KMS-11 (cell line): ENCODE results near the gene KIAA0513.
A peak's percentile ranks its signal among the peaks of the same experiment; 100 is the strongest.
"Not testable (repeated sequence)": the region's sequence is repeated elsewhere in the genome, so short reads cannot be mapped to it uniquely, and the experiment has no call there.

Experiments used
- H2AFZ ChIP-seq: fragments of 200-600 bp; sonication (generic); 2 replicates; pipeline ENCODE4 v1.6.1; 2016; ENCODE audit warnings: antibody characterized with exemption, mixed run types, low read depth
- H3K27ac ChIP-seq: fragments of 200-600 bp; sonication (generic); 2 replicates; pipeline ENCODE4 v1.6.1; 2016; ENCODE audit warnings: mild to moderate bottlenecking, mixed run types
- H3K27me3 ChIP-seq: fragments of 200-600 bp; sonication (generic); 2 replicates; pipeline ENCODE4 v1.6.1; 2017; ENCODE audit warnings: mild to moderate bottlenecking, low read depth, mixed run types, moderate library complexity; ENCODE audit not compliant: insufficient read depth
- H3K36me3 ChIP-seq: fragments of 200-600 bp; sonication (generic); 2 replicates; pipeline ENCODE4 v1.6.1; 2017; ENCODE audit warnings: mild to moderate bottlenecking, mixed run types; ENCODE audit not compliant: insufficient read depth
- H3K4me1 ChIP-seq: fragments of 200-600 bp; sonication (generic); 2 replicates; pipeline ENCODE4 v1.6.1; 2016; ENCODE audit warnings: mild to moderate bottlenecking, low read depth, mixed run types; ENCODE audit not compliant: poor library complexity, severe bottlenecking
- H3K4me2 ChIP-seq: fragments of 200-600 bp; sonication (generic); 2 replicates; pipeline ENCODE4 v1.7.0; 2016; ENCODE audit warnings: mild to moderate bottlenecking, mixed run types
- H3K4me3 ChIP-seq: fragments of 200-600 bp; sonication (generic); IDR thresholded peaks from 2 replicates; pipeline ENCODE4 v1.6.1; 2017; ENCODE audit warnings: low read depth, low read length, mixed read lengths; ENCODE audit not compliant: insufficient read depth
- H3K79me2 ChIP-seq: fragments of 200-600 bp; sonication (generic); 2 replicates; pipeline ENCODE4 v1.6.1; 2016; ENCODE audit warnings: low read depth, mixed run types; ENCODE audit not compliant: insufficient read depth
- H3K9ac ChIP-seq: fragments of 200-600 bp; sonication (generic); 2 replicates; pipeline ENCODE4 v1.6.1; 2016; ENCODE audit warnings: mild to moderate bottlenecking, mixed run types
- H4K20me1 ChIP-seq: fragments of 200-600 bp; sonication (generic); 2 replicates; pipeline ENCODE4 v1.6.1; 2016; ENCODE audit warnings: mild to moderate bottlenecking, mixed run types; ENCODE audit not compliant: insufficient read depth
- CTCF ChIP-seq: fragments of 200-600 bp; sonication (generic); conservative IDR thresholded peaks from 2 replicates; pipeline ENCODE4 v1.6.1; 2017; ENCODE audit warnings: low read depth, mild to moderate bottlenecking, antibody characterized with exemption, low read length, moderate library complexity, mixed read lengths

The KIAA0513 gene

GRCh38 chr16:85028685-85029407 is 1.3 kb downstream of the KIAA0513 start:
- H3K27ac ChIP-seq: peak overlapping the region; percentile 34; the same call in 1 of the 2 replicates
- H2AFZ ChIP-seq: peak overlapping the region; percentile 64; the same call in 1 of the 2 replicates
- no peaks in the 10 kb centered on the region for H3K27me3 ChIP-seq
- peak overlapping the region; percentile 41; the same call in 1 of the 2 replicates for H3K9ac ChIP-seq
- no peak overlapping the region for H3K4me3 ChIP-seq
- H3K4me1 ChIP-seq: peaks cover 43% of the 10 kb centered on the region
- H3K79me2 ChIP-seq: no peaks in the 10 kb centered on the region
- peak overlapping the region; percentile 96 for H3K4me2 ChIP-seq
- H3K36me3 ChIP-seq: no peaks in the 10 kb centered on the region
- TF ChIP-seq CTCF: no peak
- H4K20me1 ChIP-seq: no peaks in the 10 kb centered on the region

- Histone ChIP-seq H3K27ac (peak overlapping the region; percentile 34; the same call in 1 of the 2 replicates), H4K20me1 (no peaks in the 10 kb centered on the region), H2AFZ (peak overlapping the region; percentile 49; the same call in 1 of the 2 replicates), H3K9ac (peak overlapping the region; percentile 32; the same call in 1 of the 2 replicates), H3K27me3 (no peaks in the 10 kb centered on the region), H3K4me3 (no peak overlapping the region), H3K36me3 (no peaks in the 10 kb centered on the region), H3K4me1 (peaks cover 43% of the 10 kb centered on the region), H3K4me2 (peak overlapping the region; percentile 96), H3K79me2 (no peaks in the 10 kb centered on the region)
- TF ChIP-seq CTCF: no peak
Observed at GRCh38 chr16:85029408-85029784, 1.8 kb downstream of the KIAA0513 start.

- no peaks in the 10 kb centered on the region for H3K27me3 ChIP-seq
- no peak for TF ChIP-seq CTCF
- H3K9ac ChIP-seq: peak overlapping the region; percentile 32; the same call in 1 of the 2 replicates
- peak overlapping the region; percentile 96 for H3K4me2 ChIP-seq
- H2AFZ ChIP-seq: peak overlapping the region; percentile 49; the same call in 1 of the 2 replicates
- no peaks in the 10 kb centered on the region for H4K20me1 ChIP-seq
- no peaks in the 10 kb centered on the region for H3K36me3 ChIP-seq
- H3K4me1 ChIP-seq: peaks cover 43% of the 10 kb centered on the region
- peak overlapping the region; percentile 34; the same call in 1 of the 2 replicates for H3K27ac ChIP-seq
- no peaks in the 10 kb centered on the region for H3K79me2 ChIP-seq
- no peak overlapping the region for H3K4me3 ChIP-seq
Observed at GRCh38 chr16:85029981-85030401, 2.4 kb downstream of the KIAA0513 start.

- no peak overlapping the region for H3K27ac ChIP-seq
- no peaks in the 10 kb centered on the region for H4K20me1 ChIP-seq
- H3K4me2 ChIP-seq: no peak overlapping the region
- peaks cover 43% of the 10 kb centered on the region for H3K4me1 ChIP-seq
- H3K27me3 ChIP-seq: no peaks in the 10 kb centered on the region
- no peak overlapping the region for H3K4me3 ChIP-seq
- TF ChIP-seq CTCF: no peak
- H3K9ac ChIP-seq: no peak overlapping the region
- H2AFZ ChIP-seq: no peak overlapping the region
- no peaks in the 10 kb centered on the region for H3K36me3 ChIP-seq
- no peaks in the 10 kb centered on the region for H3K79me2 ChIP-seq
Observed at GRCh38 chr16:85031451-85031850, 3.9 kb downstream of the KIAA0513 start.

- H3K4me3 ChIP-seq, H3K27ac ChIP-seq: not testable (repeated sequence)
Observed at GRCh38 chr16:85032187-85032586, 4.6 kb downstream of the KIAA0513 start.

More at GRCh38 chr16:85032187-85032586, 4.6 kb downstream of the KIAA0513 start:
- H3K36me3 ChIP-seq, H3K4me2 ChIP-seq, H3K79me2 ChIP-seq, H4K20me1 ChIP-seq, H3K9ac ChIP-seq, H3K27me3 ChIP-seq, H2AFZ ChIP-seq: not testable (repeated sequence)
- peaks cover 36% of the 10 kb centered on the region for H3K4me1 ChIP-seq
